Measurements from ENCODE around the gene TTC39C. TPM values are rescaled to one million over a fixed set of nuclear protein-coding genes. Genes with fewer than 3 reads are reported as not detected.
"Not testable (repeated sequence)": the region's sequence is repeated elsewhere in the genome, so short reads cannot be mapped to it uniquely, and the experiment has no call there.

The TTC39C gene
- total RNA-seq, 1 donor from 2014 or later = 54.2 TPM

GRCh38 chr18:24048261-24048660, 33.7 kb downstream of the TTC39C start:
- DNase-seq (ENCODE audit: low spot score in 2 of 2) (no peak), FAIRE-seq (no peak)

GRCh38 chr18:24049142-24049541, 34.6 kb downstream of the TTC39C start:
- FAIRE-seq (no peak), DNase-seq (ENCODE audit: low spot score in 2 of 2) (no peak)

GRCh38 chr18:24051031-24051947, 36.7 kb downstream of the TTC39C start:
- FAIRE-seq (no peak), DNase-seq (ENCODE audit: low spot score in 2 of 2) (no peak)

- FAIRE-seq (no peak), DNase-seq (ENCODE audit: low spot score in 2 of 2) (no peak)
Measured at GRCh38 chr18:24052053-24052452, 37.5 kb downstream of the TTC39C start.

GRCh38 chr18:24053211-24053610, 38.7 kb downstream of the TTC39C start:
- no peak for FAIRE-seq

GRCh38 chr18:24054130-24054529, 39.6 kb downstream of the TTC39C start:
- FAIRE-seq = no peak

More at GRCh38 chr18:24053211-24053610, 38.7 kb downstream of the TTC39C start:
- DNase-seq (ENCODE audit: low spot score in 2 of 2) = no peak

GRCh38 chr18:24055009-24055804, 40.7 kb downstream of the TTC39C start:
- DNase-seq (ENCODE audit: low spot score in 2 of 2) = no peak
- FAIRE-seq = no peak

More at GRCh38 chr18:24054130-24054529, 39.6 kb downstream of the TTC39C start:
- DNase-seq (ENCODE audit: low spot score in 2 of 2) = no peak

GRCh38 chr18:24055878-24056277, 41.3 kb downstream of the TTC39C start:
- DNase-seq (ENCODE audit: low spot score in 2 of 2) (no peak), FAIRE-seq (no peak)

GRCh38 chr18:24056506-24056905, 42.0 kb downstream of the TTC39C start:
- FAIRE-seq (no peak), DNase-seq (ENCODE audit: low spot score in 2 of 2) (no peak)

- DNase-seq (ENCODE audit: low spot score in 2 of 2) (no peak), FAIRE-seq (no peak)
Measured at GRCh38 chr18:24057804-24058203, 43.2 kb downstream of the TTC39C start.

- DNase-seq (ENCODE audit: low spot score in 2 of 2); FAIRE-seq: not testable (repeated sequence)
Measured at GRCh38 chr18:24059385-24059784, 44.8 kb downstream of the TTC39C start.

- no peak for FAIRE-seq
Measured at GRCh38 chr18:24060644-24061043, 46.1 kb downstream of the TTC39C start.

GRCh38 chr18:24063121-24063731, 48.7 kb downstream of the TTC39C start:
- no peak for FAIRE-seq

More at GRCh38 chr18:24060644-24061043, 46.1 kb downstream of the TTC39C start:
- no peak for DNase-seq (ENCODE audit: low spot score in 2 of 2)

GRCh38 chr18:24064391-24065100, 50.0 kb downstream of the TTC39C start:
- FAIRE-seq = no peak

More at GRCh38 chr18:24063121-24063731, 48.7 kb downstream of the TTC39C start:
- no peak for DNase-seq (ENCODE audit: low spot score in 2 of 2)

GRCh38 chr18:24065906-24066305, 51.4 kb downstream of the TTC39C start:
- FAIRE-seq = no peak
- no peak for DNase-seq (ENCODE audit: low spot score in 2 of 2)

More at GRCh38 chr18:24064391-24065100, 50.0 kb downstream of the TTC39C start:
- no peak for DNase-seq (ENCODE audit: low spot score in 2 of 2)

GRCh38 chr18:24068945-24069693, 54.6 kb downstream of the TTC39C start:
- FAIRE-seq (no peak), DNase-seq (ENCODE audit: low spot score in 2 of 2) (no peak)

GRCh38 chr18:24071029-24071428, 56.5 kb downstream of the TTC39C start:
- no peak for FAIRE-seq
- no peak for DNase-seq (ENCODE audit: low spot score in 2 of 2)

- no peak for FAIRE-seq
- DNase-seq (ENCODE audit: low spot score in 2 of 2) = no peak
Measured at GRCh38 chr18:24071779-24072178, 57.2 kb downstream of the TTC39C start.

- FAIRE-seq = no peak
- no peak for DNase-seq (ENCODE audit: low spot score in 2 of 2)
Measured at GRCh38 chr18:24072743-24073142, 58.2 kb downstream of the TTC39C start.

All from frontal cortex (tissue), 4 donors.